Brain microvascular endothelial cell (primary cell): Measurements from ENCODE around the gene CLEC2D.

Experiments used
- DNase-seq: peaks from one replicate; pipeline ENCODE4 v3.0.0-alpha.2; 2020
- H3K27ac ChIP-seq: fragments of 250-450 bp; sonication (Bioruptor Pico); 2 replicates; pipeline ENCODE4 v1.5.1; 2020; ENCODE audit warnings: mild to moderate bottlenecking, moderate library complexity
- H3K27me3 ChIP-seq: fragments of 250-450 bp; sonication (Bioruptor Pico); replicated peaks from 2 replicates; pipeline ENCODE4 v1.5.1; 2020; ENCODE audit warnings: mild to moderate bottlenecking
- H3K36me3 ChIP-seq: fragments of 250-450 bp; sonication (Bioruptor Pico); replicated peaks from 2 replicates; pipeline ENCODE4 v1.5.1; 2020; ENCODE audit warnings: mild to moderate bottlenecking
- H3K4me3 ChIP-seq: 2 replicates; pipeline ENCODE4 v1.5.1; 2011; ENCODE audit warnings: low read depth, mild to moderate bottlenecking, control low read depth, low read length, moderate library complexity
- CTCF ChIP-seq: IDR thresholded peaks from 2 replicates; pipeline ENCODE4 v1.5.1; 2011; ENCODE audit warnings: low read depth, mild to moderate bottlenecking, moderate library complexity, low read length, control low read depth, inconsistent platforms; ENCODE audit errors: missing control alignments
- in situ Hi-C: cut with HindIII; loops from 2 replicates; pipeline ENCODE4 v1.10.0; 2017; ENCODE audit warnings: low sequenced_read_pairs, low pct_ligation_motif_present

The CLEC2D gene

GRCh38 chr12:9634177-9634803 lies 35.2 kb upstream of the CLEC2D start:
- DNase-seq = peak; percentile 60
- in situ Hi-C loops = loop anchor here (10.0 kb wide), 1 partner anchor 71 kb away; no protein-coding TSS in a partner anchor
- H3K27me3 ChIP-seq = no peaks in the 10 kb centered on the region
- TF ChIP-seq CTCF = peak; percentile 67
- no peaks in the 10 kb centered on the region for H3K36me3 ChIP-seq
- H3K4me3 ChIP-seq = no peak overlapping the region
- H3K27ac ChIP-seq = no peak overlapping the region

DNA sequence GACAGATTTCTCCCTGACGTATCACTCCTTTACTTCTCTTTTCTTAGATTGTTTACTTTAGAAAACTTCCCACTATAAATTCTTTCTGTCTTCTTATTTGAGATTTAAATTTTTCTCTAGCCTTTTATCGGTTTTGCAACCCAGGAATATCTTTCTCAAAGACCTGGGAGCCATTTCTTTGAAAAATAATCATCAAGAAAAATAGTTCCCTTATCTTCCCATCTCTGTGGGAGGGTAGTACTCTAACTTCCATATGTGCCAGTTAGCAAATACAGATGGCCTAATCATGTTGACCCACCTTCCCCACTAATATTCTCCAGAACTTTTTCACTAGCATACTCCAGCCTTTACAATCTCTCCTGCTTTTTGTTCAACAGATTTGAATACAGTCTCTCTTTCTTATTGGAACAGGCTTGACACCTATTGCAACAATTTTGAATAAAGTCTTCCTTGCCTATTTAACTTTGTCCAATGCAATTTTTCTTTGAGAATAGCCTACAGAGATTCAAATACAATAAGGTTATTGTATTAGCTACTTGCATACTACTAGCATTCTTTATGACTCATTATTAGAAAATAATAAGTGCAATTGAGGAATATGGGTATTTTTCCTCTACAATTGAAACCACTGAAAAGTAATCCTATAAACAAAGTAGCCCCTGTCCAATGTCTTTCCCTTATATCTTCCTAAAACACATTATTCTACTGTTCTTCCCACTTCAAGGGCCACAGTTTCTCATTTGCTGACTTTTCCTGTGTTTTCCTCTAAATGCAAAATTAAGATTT lies 34.4 kb upstream of the CLEC2D start:
- no peak for TF ChIP-seq CTCF
- H3K27ac ChIP-seq = no peak overlapping the region
- H3K4me3 ChIP-seq = no peak overlapping the region
- no peak for DNase-seq
- no peaks in the 10 kb centered on the region for H3K27me3 ChIP-seq
- in situ Hi-C loops = loop anchor here (10.0 kb wide), 1 partner anchor 70 kb away; no protein-coding TSS in a partner anchor
- H3K36me3 ChIP-seq = no peaks in the 10 kb centered on the region

DNA sequence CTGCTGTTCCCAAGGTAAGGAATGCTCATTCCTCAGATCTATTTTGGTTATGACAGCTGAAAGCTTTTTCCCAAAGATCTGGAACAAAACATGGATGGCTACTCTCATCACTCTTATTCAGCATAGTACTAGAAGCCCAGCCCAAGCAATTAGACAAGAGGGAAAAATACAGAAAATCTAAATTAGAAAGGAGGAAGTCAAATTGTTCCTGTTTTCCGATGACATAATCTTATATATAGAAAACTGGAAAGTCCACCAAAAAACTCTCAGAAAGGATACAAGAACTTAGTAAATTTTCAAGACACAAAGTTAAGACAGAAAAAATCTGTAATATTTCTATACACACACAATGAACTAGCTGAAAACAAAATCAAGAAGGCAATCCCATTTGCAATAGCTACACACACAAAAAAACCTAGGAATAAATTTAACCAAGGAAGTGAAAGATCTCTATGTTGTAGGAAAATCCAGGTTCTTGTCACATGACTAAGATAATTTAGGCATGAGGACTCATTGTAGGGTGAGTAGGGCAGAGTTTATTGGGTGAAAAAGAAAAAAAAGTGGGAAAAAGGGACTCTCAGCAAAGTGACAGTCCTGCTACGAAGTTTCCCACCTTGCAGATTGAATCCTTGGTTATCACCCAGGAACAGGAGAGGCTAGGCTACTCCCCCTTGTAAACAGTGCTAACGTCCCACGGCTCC lies 33.2 kb upstream of the CLEC2D start:
- Histone ChIP-seq H3K27me3 (no peaks in the 10 kb centered on the region), H3K27ac (no peak overlapping the region), H3K36me3 (no peaks in the 10 kb centered on the region), H3K4me3 (no peak overlapping the region)
- TF ChIP-seq CTCF = no peak
- in situ Hi-C loops = loop anchor here (10.0 kb wide), 1 partner anchor 69 kb away; no protein-coding TSS in a partner anchor
- DNase-seq = no peak

GRCh38 chr12:9636851-9637206 lies 32.7 kb upstream of the CLEC2D start:
- peak; percentile 32 for TF ChIP-seq CTCF
- no peak overlapping the region for H3K27ac ChIP-seq

GRCh38 chr12:9640024-9640423 lies 29.5 kb upstream of the CLEC2D start:
- no peak overlapping the region for H3K4me3 ChIP-seq
- DNase-seq = no peak
- H3K27ac ChIP-seq = no peak overlapping the region
- in situ Hi-C loops = no loop called here
- H3K27me3 ChIP-seq = no peaks in the 10 kb centered on the region
- no peaks in the 10 kb centered on the region for H3K36me3 ChIP-seq
- TF ChIP-seq CTCF = no peak

More at GRCh38 chr12:9636851-9637206, 32.7 kb upstream of the CLEC2D start:
- H3K27me3 ChIP-seq = no peaks in the 10 kb centered on the region
- no peak overlapping the region for H3K4me3 ChIP-seq
- in situ Hi-C loops = loop anchor here (10.0 kb wide), 1 partner anchor 68 kb away; no protein-coding TSS in a partner anchor
- DNase-seq = no peak
- H3K36me3 ChIP-seq = no peaks in the 10 kb centered on the region
